ENCODE measurements around the gene SEMA6A.

GRCh38 chr5:116508835-116509234 is 65.8 kb downstream of the SEMA6A start:
- TF ChIP-seq JUNB (IDR thresholded peaks at IDR 0.05) (no peak), EP300 (IDR thresholded peaks at IDR 0.05; ENCODE audit: borderline replicate concordance in 1 of 2, control insufficient read depth in 1 of 2, low read depth in 2 of 2, low read length in 2 of 2) (no peak), CTCF (IDR thresholded peaks at IDR 0.05 in 2 of 3, conservative IDR thresholded peaks at IDR 0.05 in 1 of 3; ENCODE audit: control insufficient read depth in 2 of 3, extremely low read depth in 1 of 3, insufficient read depth in 1 of 3, low read depth in 3 of 3, low read length in 3 of 3) (no peak), TCF3 (IDR thresholded peaks at IDR 0.05; ENCODE audit: borderline replicate concordance, insufficient read depth, low read depth, low read length) (no peak)
